Measurements from ENCODE around the gene CEBPA.
A peak's percentile ranks its signal among the peaks of the same experiment; 100 is the strongest.
"Not testable (repeated sequence)": the region's sequence is repeated elsewhere in the genome, so short reads cannot be mapped to it uniquely, and the experiment has no call there.

The CEBPA gene

DNA sequence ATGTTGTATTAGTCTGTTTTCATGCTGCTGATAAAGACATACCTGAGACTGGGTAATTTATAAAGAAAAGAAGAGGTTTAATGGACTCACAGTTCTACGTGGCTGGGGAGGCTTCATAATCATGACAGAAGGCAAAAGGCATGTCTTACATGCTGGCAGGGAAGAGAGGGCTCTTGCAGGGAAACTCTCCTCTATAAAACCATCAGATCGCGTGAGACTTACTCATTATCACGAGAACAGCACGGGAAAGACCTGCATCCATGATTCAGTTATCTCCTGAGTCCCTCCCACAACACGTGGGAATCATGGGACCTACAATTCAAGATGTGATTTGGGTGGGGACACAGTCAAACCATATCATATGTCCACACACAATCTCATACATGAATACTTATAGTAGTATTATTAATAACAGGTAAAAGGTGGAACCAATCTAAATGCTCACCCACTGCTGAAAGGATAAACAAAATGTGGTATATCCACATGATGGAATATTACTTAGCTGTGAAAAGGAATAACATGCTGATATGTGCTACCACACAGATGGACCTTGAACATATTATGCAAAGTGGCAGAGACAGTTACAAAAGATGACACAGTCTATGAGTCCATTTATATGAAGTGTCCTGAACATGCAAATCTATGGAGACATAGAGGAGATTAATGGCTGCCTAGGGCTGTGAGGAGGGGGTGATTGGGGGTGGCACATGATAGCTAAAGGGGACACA, 20.9 kb upstream of the CEBPA start:
- DNase-seq, result no peak

DNA sequence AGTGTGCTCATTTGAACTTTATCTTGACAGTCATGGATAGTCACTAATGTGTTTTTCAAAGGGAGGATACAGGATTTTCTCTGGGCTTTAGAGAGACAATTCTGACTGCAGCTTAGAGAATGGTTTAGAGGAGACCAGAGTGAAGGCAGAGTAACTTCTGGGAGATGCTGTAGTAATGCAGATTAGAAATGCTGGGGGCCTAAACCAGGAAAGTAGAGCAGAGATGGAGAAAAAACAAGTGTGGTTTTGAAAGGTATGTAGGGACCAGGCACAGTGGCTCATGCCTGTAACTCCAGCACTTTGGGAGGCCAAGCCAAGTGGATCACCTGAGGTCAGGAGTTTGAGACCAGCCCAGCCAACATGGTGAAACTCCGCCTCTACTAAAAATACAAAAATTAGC, 18.3 kb upstream of the CEBPA start:
- no peak for DNase-seq

DNA sequence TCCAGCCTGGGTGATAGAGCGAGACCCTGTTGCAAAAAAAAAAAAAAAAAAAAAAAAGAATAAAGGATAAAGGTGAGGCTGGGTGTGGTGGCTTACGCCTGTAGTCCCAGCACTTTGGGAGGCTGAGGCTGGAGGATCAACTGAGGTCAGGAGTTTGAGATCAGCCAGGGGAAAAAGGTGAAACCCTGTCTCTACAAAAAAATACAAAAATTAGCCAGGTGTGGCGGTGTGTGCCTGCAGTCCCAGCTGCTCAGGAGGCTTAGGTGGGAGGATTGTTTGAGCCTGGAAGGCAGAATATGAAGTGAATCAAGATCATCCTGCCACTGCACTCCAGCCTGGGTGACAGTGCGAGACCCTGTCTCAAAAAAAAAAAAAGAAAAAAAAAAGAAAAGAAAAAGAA, 15.7 kb upstream of the CEBPA start:
- DNase-seq, result not testable (repeated sequence)

- DNase-seq, result no peak
These were observed 15.2 kb upstream of the CEBPA start for GRCh38 chr19:33317517-33317916.

GRCh38 chr19:33316541-33317264, 14.4 kb upstream of the CEBPA start:
- DNase-seq, result no peak

- DNase-seq, result not testable (repeated sequence)
These were observed 10.5 kb upstream of the CEBPA start for GRCh38 chr19:33312808-33313207.

- no peak for DNase-seq
These were observed 9.7 kb upstream of the CEBPA start for GRCh38 chr19:33312065-33312464.

GRCh38 chr19:33311326-33311682, 9.0 kb upstream of the CEBPA start:
- DNase-seq, result no peak

GRCh38 chr19:33310606-33311325, 8.4 kb upstream of the CEBPA start:
- peak; percentile 95 for DNase-seq

DNA sequence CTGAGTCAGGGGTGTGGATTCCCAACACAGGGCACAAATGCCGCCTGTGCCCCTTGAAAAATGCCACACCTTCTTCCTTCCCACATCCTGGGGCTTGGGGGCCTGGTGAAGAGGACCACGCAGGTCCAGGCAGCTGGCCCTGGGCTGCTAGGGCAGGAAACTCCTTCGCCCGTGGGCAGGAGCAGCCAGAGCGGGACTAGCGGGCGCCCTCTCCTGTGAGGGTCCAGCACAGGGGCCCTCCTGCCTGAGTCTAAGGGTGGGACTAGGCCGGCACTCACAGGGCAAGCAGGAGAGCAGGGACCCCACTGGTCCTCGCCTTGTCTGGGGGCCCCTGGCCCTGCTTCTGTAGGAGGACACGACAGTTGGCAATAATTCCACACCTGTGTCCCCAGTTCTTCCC, 7.5 kb upstream of the CEBPA start:
- DNase-seq, result no peak

- no peak for DNase-seq
These were observed 4.8 kb upstream of the CEBPA start for GRCh38 chr19:33306853-33307792.

DNA sequence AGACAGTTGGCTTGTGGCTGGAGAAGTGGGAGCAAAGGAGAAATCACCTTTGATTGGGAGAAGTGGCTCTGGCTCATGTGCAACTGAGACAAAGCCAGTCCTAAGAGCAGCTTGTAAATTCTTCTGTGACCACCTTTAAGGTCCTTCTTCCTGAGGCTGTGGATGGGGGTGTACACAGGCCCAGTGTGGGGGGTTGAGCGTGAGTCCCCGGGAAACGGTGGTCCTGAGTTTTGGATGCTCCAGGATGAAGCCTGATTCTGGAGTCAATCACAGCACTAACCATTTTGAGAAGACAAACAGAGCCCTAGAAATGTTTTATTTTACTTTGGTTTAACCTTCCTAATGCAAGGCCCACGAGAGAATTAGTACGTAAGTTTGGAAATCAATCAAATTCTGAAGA, 3.9 kb upstream of the CEBPA start:
- DNase-seq, result no peak

DNA sequence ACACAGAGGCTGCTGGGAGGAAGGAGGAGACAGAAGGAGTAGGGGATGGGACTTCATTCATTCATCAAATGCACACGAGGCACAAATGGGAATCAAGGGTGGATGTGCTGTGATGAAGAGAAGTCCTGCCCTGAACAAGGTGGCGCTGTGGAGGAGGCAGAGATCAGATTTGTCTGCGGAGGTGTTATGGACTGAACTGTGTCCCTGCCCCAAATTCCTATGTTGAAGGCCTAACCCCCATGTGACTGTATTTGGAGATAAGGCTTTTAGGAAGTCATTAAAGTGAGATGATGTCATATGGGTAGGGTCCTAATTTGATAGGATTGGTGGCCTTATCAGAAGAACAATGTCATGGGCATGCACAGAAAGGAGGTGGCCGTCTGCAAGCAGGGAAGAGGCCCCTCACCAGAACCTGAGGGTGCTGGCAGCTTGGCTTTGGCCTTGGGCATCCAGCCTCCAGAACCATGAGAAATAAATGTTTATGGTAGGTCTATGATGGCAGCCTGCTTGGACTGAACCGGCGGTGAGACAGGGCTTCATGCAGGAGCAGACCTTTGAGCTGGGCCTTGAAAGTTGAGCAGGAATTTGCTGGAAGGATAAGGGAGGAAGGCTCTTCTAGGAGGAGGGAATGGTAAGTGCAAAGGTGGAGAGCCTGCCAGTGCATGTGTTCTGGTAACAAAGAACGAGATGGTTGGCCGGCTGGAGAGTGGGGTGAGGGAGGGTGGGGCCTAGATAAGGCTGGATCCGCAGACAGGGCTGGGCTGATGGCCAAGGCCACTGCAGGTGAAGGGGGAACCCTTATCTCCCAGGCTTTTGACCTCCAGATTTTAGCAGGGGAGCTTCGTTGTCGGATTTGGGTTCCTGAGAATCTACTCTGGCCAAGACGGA, 2.7 kb upstream of the CEBPA start:
- no peak for DNase-seq

GRCh38 chr19:33304371-33304759, 2.0 kb upstream of the CEBPA start:
- no peak for DNase-seq

DNA sequence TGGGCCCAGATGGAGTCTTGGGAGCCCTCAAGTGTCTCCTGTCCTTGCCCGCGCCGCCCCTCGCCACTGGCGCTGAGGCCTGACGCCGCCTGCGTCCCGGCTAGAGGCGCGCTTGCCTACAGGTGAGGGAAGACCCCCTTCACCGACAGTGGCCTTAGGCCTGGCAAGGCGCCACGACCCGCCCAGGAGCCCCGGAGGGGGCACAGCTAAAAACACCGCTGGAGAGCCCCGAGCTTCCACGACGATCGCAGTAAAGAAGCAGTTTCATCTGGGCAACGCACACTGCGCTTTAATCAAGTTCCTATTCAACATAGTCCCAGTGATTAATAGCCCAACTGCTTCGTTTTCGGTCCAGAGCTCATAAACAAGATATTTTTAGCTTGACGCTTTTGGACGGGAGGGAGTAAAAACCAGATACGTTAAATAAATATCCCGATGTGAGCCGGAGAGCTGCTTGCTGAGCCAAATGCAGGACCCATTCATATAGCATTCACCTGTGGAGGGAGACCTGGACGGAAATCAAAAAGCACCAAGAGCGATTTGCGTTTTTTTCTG, 1.5 kb upstream of the CEBPA start:
- peak; percentile 36 for DNase-seq

DNA sequence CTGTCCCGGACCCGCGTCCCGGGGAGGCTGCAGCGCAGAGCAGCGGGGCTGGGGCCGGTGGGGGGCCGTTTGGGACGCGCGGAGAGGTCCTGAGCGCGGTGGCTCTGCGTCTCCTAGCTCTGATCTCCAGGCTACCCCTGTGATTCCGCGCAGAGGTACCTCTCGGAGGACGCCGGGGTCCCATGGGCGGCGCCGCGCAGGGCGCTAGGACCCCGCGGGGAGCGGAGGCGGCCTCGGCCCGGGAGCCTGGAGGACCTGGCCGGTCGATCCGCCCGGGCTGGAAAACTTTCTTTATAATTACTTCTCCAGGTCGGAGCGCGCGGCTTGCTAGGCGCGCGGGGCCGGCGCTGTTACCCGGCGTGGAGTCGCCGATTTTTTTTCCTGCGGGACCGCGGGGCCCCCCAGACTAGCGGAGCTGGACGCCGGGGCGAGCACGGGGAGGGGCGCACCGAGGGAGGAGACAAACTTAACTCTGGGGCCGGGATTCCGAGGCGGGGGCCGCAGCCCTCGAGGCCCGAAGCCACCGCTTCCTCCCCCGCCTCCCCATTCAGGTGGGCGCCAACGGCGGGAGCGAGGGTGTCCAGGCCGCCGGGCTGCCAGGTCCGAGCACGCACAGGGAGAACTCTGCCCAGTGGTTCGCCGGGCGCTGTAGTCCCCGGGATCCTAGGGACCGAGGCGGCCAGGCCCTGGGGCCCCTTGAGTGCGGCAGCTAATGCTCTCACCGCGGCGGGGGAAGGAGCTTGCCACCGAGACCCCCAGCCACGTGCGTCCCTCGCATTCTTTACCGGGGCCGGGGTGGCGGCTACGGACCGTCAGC, 848 bp upstream of the CEBPA start:
- no peak for DNase-seq

DNA sequence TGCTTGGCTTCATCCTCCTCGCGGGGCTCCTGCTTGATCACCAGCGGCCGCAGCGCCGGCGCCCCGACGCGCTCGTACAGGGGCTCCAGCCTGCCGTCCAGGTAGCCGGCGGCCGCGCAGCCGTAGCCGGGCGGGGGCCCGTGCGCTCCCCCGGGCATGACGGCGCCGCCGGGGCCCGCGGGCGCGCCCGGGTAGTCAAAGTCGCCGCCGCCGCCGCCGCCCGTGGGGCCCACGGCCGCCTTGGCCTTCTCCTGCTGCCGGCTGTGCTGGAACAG, 497 bp downstream of the CEBPA start:
- no peak for DNase-seq

DNA sequence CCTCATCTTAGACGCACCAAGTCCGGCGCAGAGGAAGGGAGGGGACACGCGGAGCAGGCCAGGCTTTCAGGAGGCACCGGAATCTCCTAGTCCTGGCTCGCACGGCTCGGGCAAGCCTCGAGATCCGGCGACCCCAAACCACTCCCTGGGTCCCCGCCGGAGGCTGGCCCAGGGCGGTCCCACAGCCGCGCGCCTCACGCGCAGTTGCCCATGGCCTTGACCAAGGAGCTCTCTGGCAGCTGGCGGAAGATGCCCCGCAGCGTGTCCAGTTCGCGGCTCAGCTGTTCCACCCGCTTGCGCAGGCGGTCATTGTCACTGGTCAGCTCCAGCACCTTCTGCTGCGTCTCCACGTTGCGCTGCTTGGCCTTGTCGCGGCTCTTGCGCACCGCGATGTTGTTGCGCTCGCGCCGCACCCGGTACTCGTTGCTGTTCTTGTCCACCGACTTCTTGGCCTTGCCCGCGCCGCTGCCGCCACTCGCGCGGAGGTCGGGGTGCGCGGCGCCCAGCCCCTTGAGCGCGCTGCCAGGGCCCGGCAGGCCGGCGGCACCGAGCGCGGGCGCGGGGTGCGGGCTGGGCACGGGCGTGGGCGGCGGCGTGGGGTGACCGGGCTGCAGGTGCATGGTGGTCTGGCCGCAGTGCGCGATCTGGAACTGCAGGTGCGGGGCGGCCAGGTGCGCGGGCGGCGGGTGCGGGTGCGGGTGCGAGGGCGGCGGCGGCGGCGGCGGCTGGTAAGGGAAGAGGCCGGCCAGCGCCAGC, 1.0 kb downstream of the CEBPA start:
- no peak for DNase-seq

DNA sequence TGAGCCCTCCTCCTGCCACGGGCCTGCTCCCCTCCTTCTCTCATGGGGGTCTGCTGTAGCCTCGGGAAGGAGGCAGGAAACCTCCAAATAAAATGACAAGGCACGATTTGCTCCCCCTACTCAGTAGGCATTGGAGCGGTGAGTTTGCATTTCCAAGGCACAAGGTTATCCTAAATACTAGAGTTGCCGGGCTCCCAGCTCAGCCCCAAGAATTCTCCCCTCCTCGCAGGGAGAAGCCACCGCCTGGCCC, 1.5 kb downstream of the CEBPA start:
- no peak for DNase-seq
